Measurements from ENCODE around the gene UBE2E3. TPM values are rescaled to one million over a fixed set of nuclear protein-coding genes. Genes with fewer than 3 reads are reported as not detected.
"Not testable (repeated sequence)": the region's sequence is repeated elsewhere in the genome, so short reads cannot be mapped to it uniquely, and the experiment has no call there.

UBE2E3 gene
- total RNA-seq, 4 donors from 2014 or later, result 20.2 to 69.9 (median 65.4) TPM

DNA sequence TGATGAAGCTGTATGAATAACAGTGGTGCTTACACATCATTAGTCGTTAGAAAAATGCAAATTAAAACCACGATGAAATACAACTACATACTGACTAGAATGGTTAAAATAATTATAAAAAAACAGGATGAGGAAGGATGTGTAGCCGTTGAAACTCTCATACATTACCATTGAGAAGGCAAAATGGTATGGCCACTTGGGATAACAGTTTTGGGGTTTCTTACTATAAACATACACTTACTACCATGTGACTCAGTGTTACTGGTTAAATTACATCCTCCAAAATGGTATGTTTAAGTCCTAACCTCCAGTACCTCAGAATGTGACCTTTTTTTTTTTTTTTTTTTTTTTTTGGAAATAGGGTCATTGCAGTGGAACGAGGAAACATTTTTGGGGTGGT, 58.4 kb downstream of the UBE2E3 start:
- in situ Hi-C loops (cut with MboI; ENCODE audit: low pct_ligation_motif_present in 1 of 4, low pct_unique_long_range_greater_than_20kb in 1 of 4, low sequenced_read_pairs in 3 of 4), result loop anchor here in 1 of 4 donors (25.0 kb wide), 1 partner anchor 426 kb away; no protein-coding TSS in a partner anchor
- H3K9me3 ChIP-seq, result no peaks in the 10 kb centered on the region
- no peaks in the 10 kb centered on the region for H3K27me3 ChIP-seq
- no peak overlapping the region for H3K4me3 ChIP-seq
- no peak overlapping the region for H3K27ac ChIP-seq
- no peak for DNase-seq
- H3K36me3 ChIP-seq, result no peaks in the 10 kb centered on the region
- WGBS, 2 donors (ENCODE audit: low coverage in 1 of 2), result 84 to 93% methylated on average over 4 of the region's 4 CpGs
- H3K4me1 ChIP-seq, result peaks cover 0 to 5% (median 0%) of the 10 kb centered on the region in 4 donors
- TF ChIP-seq POLR2A (IDR thresholded peaks at IDR 0.05) (no peak), POLR2AphosphoS5 (IDR thresholded peaks at IDR 0.05) (no peak)
- TF ChIP-seq, protein P1, sequence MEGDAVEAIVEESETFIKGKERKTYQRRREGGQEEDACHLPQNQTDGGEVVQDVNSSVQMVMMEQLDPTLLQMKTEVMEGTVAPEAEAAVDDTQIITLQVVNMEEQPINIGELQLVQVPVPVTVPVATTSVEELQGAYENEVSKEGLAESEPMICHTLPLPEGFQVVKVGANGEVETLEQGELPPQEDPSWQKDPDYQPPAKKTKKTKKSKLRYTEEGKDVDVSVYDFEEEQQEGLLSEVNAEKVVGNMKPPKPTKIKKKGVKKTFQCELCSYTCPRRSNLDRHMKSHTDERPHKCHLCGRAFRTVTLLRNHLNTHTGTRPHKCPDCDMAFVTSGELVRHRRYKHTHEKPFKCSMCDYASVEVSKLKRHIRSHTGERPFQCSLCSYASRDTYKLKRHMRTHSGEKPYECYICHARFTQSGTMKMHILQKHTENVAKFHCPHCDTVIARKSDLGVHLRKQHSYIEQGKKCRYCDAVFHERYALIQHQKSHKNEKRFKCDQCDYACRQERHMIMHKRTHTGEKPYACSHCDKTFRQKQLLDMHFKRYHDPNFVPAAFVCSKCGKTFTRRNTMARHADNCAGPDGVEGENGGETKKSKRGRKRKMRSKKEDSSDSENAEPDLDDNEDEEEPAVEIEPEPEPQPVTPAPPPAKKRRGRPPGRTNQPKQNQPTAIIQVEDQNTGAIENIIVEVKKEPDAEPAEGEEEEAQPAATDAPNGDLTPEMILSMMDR (IDR thresholded peaks at IDR 0.05), result no peak
- intact Hi-C loops (cut with DNase I; ENCODE audit: low total_unique reads), result no loop called here

DNA sequence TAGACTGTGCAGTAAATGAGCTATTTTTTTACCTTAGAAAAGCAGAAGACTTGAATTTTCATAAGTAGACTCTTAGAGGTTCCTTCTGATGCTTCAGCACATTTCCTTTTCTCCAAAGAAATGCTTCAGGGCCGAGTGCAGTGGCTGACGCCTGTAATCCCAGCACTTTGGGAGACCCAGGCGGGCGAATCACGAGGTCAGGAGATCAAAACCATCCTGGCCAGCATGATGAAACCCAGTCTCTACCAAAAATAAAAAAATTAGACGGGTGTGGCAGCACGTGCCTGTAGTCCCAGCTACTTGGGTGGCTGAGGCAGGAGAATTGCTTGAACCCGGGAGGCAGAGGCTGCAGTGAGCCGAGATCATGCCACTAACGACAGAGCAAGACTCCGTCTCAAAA, 60.4 kb downstream of the UBE2E3 start:
- H3K9me3 ChIP-seq; H3K27me3 ChIP-seq; H3K36me3 ChIP-seq; H3K4me3 ChIP-seq; DNase-seq; H3K27ac ChIP-seq; intact Hi-C loops (cut with DNase I; ENCODE audit: low total_unique reads): not testable (repeated sequence)
- H3K4me1 ChIP-seq, result peaks cover 0 to 11% (median 0%) of the 10 kb centered on the region in 4 donors
- in situ Hi-C loops (cut with MboI; ENCODE audit: low pct_ligation_motif_present in 1 of 4, low pct_unique_long_range_greater_than_20kb in 1 of 4, low sequenced_read_pairs in 3 of 4), result loop anchor here in 1 of 4 donors (25.0 kb wide), 1 partner anchor 429 kb away; no protein-coding TSS in a partner anchor
- 91 to 100% methylated on average over 8 to 11 of the region's 11 CpGs for WGBS, 2 donors (ENCODE audit: low coverage in 1 of 2)

DNA sequence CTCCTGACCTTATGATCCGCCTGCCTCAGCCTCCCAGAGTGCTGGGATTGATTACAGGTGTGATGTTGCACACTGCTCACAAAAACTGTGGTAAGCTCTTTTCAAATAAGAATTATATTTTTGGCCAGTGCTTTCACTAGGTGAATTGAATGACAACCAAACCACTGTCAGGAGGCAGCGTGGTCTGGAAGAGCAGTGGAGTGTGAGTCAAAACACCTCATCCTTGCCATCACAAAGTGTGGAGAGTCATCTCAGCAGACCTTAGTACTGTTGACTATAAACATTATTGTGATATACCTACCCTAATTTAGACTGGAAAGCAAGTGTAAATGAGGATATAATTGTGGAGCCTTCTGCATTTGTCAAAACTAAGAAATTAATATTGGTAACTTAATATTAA, 61.3 kb downstream of the UBE2E3 start:
- intact Hi-C loops (cut with DNase I; ENCODE audit: low total_unique reads), result no loop called here
- Histone ChIP-seq H3K27me3 (no peaks in the 10 kb centered on the region), H3K9me3 (no peaks in the 10 kb centered on the region), H3K4me3 (no peak overlapping the region), H3K4me1 (peaks cover 0 to 14% (median 0%) of the 10 kb centered on the region in 4 donors), H3K36me3 (no peaks in the 10 kb centered on the region), H3K27ac (no peak overlapping the region)
- TF ChIP-seq POLR2AphosphoS5 (IDR thresholded peaks at IDR 0.05), result no peak
- TF ChIP-seq EP300 (IDR thresholded peaks at IDR 0.05; ENCODE audit: low read depth), result no peak
- no peak for TF ChIP-seq POLR2A (IDR thresholded peaks at IDR 0.05)
- TF ChIP-seq, protein P1 (IDR thresholded peaks at IDR 0.05), result no peak
- DNase-seq, result no peak
- in situ Hi-C loops (cut with MboI; ENCODE audit: low pct_ligation_motif_present in 1 of 4, low pct_unique_long_range_greater_than_20kb in 1 of 4, low sequenced_read_pairs in 3 of 4), result loop anchor here in 1 of 4 donors (25.0 kb wide), 1 partner anchor 429 kb away; no protein-coding TSS in a partner anchor
- 83 to 87% methylated on average over 1 to 2 of the region's 2 CpGs for WGBS, 2 donors (ENCODE audit: low coverage in 1 of 2)

DNA sequence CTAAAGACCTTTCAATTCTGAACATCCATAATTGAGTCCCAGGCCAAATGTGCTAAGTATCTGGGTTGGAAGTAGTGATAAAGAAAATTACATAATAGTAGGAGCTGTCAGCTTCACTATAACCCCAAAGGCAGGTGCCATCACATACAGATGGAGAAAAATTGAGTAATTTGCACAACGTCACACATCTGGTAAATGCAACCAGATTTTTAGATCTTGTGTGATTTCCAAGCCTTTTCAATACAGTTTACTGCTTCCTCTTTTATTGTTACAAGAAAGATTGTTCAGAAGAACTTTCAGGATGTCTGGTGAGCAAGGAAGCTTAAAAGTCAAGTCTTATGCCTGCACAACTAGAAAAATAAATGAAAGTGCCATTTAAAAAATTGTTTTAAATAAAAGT, 62.3 kb downstream of the UBE2E3 start:
- H3K27ac ChIP-seq, result no peak overlapping the region
- H3K27me3 ChIP-seq, result no peaks in the 10 kb centered on the region
- TF ChIP-seq POLR2A (IDR thresholded peaks at IDR 0.05) (no peak), POLR2AphosphoS5 (IDR thresholded peaks at IDR 0.05) (no peak), EP300 (IDR thresholded peaks at IDR 0.05; ENCODE audit: low read depth) (no peak)
- TF ChIP-seq, protein P1 (IDR thresholded peaks at IDR 0.05), result no peak
- 85 to 100% methylated on average over 1 of the region's 1 CpG for WGBS, 2 donors (ENCODE audit: low coverage in 1 of 2)
- intact Hi-C loops (cut with DNase I; ENCODE audit: low total_unique reads) (no loop called here), in situ Hi-C loops (cut with MboI; ENCODE audit: low pct_ligation_motif_present in 1 of 4, low pct_unique_long_range_greater_than_20kb in 1 of 4, low sequenced_read_pairs in 3 of 4) (loop anchor here in 1 of 4 donors (25.0 kb wide), 1 partner anchor 430 kb away; no protein-coding TSS in a partner anchor)
- no peak for DNase-seq
- peaks cover 0 to 14% (median 0%) of the 10 kb centered on the region in 4 donors for H3K4me1 ChIP-seq
- H3K36me3 ChIP-seq, result no peaks in the 10 kb centered on the region
- H3K9me3 ChIP-seq, result no peaks in the 10 kb centered on the region
- H3K4me3 ChIP-seq, result no peak overlapping the region

DNA sequence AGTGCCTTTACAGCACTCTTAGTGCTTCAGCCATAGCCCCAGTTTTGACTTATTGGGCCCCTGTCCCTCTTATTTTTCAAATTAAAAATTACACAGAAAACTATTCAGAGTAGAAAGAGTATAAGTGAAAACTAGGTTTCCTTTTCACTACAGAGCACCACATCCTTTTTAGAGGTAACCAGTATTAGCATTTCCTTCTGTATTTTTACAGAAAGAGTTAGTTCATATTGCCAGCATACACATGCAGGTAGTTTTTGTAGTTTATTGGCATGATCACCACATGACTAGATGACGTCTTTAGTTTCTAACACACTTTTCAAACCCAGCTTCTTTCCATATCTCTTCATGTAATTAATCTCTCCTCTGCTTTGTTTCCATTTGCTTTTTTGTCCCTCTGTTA, 66.4 kb downstream of the UBE2E3 start:
- Histone ChIP-seq H3K27me3 (no peaks in the 10 kb centered on the region), H3K27ac (no peak overlapping the region), H3K36me3 (no peaks in the 10 kb centered on the region), H3K4me1 (peaks cover 0 to 18% (median 0%) of the 10 kb centered on the region in 4 donors), H3K4me3 (no peak overlapping the region), H3K9me3 (no peaks in the 10 kb centered on the region)
- intact Hi-C loops (cut with DNase I; ENCODE audit: low total_unique reads), result no loop called here
- DNase-seq, result no peak
- in situ Hi-C loops (cut with MboI; ENCODE audit: low pct_ligation_motif_present in 1 of 4, low pct_unique_long_range_greater_than_20kb in 1 of 4, low sequenced_read_pairs in 3 of 4), result loop anchor here in 1 of 4 donors (25.0 kb wide), 1 partner anchor 435 kb away; no protein-coding TSS in a partner anchor
- WGBS, 2 donors (ENCODE audit: low coverage in 1 of 2), result 70 to 73% methylated on average over 1 of the region's 1 CpG
- TF ChIP-seq EP300 (IDR thresholded peaks at IDR 0.05; ENCODE audit: low read depth), result no peak
- TF ChIP-seq POLR2A (IDR thresholded peaks at IDR 0.05), result no peak
- TF ChIP-seq, protein P1 (IDR thresholded peaks at IDR 0.05), result no peak
- TF ChIP-seq POLR2AphosphoS5 (IDR thresholded peaks at IDR 0.05), result no peak
